CD1c-positive myeloid dendritic cell (primary cell): ENCODE measurements around the gene PLXDC1.

Experiments used
- DNase-seq: peaks from one replicate; pipeline ENCODE4 v3.0.0-alpha.2; 2016; ENCODE audit errors: extremely low spot score

Gene PLXDC1

DNA sequence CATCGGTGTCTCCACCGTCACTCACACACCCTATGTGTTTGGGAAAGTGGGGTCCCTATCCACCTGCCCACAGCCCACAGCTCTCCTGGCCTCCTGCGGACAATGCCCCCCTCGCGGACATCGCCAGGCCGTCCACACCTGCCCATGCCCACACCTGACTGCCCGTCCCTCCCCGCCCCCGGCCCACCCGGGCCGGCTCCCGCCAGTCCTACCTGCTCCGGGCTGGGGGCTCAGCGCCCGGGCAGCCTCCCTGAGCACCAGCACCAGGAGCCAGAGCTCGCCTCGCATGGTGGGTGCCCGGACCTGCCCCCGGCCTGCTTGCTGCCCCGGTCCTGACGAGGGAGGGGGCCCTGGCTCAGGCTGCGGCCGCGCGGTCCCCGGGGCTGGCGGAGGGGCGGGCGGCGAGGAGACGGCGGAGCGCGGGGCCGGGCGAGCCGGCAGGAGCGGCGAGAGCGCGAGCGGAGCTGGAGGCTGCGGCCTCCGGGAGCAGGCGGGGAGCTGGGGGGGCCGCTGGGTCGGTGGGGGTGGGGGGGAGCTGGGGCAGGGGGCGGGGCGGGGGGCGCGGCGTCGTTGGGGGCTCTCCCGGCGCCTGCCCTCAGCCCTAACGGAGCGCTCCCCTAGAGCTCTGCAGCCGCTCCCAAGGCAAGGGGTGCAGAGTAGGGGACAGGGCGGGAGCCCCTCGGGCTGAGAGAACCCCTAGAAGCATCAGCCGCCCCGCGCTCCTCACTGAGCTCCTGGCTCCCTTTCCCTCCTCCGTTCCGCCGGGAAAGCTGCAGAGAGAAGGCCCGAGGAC is at the start of gene PLXDC1:
Gene PLXDC1 (minus strand): TSS at position 488 of the 793 bp plus-strand sequence. CDS start 200 bp downstream, at position 288.
- no peak for DNase-seq

DNA sequence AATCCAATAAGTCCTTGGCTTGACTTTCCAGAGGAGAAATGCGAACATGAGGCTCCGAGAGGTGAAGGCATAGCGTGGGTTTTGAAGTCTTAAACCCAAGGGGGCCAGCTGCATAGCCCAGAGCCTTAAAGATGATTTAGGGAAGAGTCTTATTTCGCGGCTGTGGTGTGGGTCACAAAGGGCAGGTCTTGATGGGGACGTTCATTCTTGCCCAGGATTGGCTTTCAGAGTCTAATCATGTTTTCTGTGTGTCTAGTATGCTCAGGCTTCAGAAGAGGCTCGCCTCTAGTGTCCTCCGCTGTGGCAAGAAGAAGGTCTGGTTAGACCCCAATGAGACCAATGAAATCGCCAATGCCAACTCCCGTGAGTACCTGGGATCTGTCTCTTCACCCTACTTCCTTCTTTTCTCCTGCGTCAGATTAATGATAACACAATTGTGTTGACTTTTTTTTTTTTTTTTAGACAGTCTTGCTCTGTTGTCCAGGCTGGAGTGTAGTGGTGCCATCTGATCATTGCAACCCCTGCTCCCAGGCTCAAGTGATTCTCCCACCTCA is 49.6 kb upstream of the PLXDC1 start:
- no peak for DNase-seq

DNA sequence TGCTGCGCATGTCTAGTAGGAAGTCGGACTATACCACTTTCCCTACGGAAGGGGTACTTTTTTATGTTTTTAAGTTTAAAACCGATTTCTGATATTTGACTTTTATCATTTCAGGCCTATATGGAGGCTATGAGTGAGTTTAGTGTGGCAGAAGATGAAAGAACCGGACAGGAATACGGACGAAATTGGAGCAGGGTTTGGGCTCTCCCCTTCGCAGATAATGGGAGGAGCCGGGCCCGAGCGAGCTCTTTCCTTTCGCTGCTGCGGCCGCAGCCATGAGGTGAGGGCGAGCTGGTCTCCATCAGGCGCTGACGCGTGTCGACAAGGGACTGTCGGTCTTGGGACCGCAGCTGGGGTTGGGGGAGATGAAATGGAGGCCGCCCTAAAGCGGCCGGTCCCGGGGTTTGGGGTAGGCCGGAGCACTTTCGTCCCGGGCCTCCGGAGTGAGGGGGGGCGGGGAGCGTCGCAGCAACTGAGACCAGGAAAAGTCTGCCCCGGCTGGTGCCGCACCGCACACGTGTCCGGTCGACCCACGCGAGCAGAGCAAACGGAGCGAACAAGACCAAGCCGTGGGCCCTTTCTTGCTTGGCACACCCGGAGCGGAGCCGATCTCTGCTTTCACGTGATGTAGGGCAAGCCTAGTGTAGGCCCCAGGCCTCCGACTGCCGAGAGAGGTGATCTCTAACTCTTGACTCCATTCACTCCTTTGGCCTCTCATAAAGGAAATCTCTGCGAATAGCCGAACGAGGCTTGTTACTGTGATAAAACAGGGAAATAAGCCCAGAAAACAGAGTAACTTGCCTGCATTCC is 48.8 kb upstream of the PLXDC1 start, which contains the start of gene RPL19:
Gene RPL19 (plus strand): TSS at position 214 of the 810 bp plus-strand sequence. CDS start 62 bp downstream, at position 276.
- DNase-seq, result peak; percentile 37

DNA sequence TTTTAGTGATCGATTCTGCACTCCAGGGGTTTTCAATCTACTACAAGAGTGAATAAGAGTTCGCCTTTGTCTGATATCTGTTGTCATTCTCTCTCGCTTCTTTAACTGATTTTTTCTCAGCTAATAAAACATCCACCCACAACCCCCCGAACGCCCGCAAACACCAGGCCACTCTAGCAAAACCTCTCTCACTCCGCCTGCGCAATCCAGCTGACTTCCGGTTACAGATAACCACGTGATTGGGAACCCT is 48.3 kb upstream of the PLXDC1 start:
- peak; percentile 97 for DNase-seq

DNA sequence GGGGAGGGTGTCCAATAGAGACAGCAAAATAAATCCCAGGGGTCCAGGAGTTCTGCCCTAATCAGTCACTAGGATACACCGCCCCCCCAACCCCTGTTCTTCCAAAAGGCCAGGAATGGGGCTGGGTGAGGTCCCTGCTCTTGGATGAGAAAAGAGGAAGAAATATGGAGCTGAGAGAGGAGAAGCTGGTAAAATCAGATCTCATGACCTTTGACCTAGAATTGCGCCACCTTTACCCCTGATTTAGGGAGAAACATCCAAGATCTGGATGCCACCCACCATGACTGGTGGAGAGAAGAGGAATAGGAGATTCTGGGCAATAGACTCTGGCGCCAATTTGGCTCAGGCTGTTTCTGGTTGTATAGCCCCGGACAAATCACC is 46.7 kb upstream of the PLXDC1 start:
- peak; percentile 79 for DNase-seq

DNA sequence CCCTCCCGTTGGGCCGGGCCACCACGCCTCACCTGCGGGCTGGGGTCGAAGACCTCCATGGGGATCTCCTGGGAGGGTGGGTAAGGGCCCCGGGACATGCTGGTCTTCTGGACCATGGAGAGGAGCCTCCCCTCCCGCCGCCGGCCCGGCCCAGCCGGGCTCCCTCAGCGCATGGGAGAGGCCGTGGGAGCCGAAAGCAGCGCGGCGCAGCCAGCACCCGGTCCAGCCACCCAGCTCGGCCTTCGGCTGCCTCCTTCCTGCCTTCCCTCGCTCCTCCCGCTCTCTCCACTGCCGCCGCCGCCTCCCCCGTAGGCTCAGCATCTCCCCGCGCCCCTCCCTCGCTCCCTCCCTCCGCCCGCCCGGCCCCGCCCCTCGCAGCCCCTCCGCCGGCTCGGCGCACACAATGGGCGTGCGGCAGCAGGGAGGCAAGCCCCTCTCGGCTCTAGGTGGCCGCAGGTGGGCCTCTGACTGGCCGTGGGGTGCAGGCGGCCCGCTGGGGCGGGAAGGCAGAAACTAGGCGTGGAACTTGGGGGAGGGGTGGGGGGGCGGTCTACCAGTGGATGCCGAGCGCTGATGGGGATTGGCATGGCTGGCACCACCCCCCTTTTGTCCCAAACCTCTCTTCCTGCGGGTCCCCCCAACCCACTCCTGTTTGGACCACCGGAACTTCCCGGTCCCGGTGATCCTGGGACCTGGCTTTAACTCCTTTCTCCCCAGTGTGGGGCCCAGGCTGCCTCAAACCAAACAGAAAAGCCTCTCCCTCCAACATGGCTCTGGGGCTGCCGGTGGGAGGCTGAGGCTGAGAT is 46.1 kb upstream of the PLXDC1 start, which contains the start of gene CACNB1:
Gene CACNB1 (minus strand): TSS at position 290 of the 806 bp plus-strand sequence. CDS start 174 bp downstream, at position 116.
- peak; percentile 21 for DNase-seq

DNA sequence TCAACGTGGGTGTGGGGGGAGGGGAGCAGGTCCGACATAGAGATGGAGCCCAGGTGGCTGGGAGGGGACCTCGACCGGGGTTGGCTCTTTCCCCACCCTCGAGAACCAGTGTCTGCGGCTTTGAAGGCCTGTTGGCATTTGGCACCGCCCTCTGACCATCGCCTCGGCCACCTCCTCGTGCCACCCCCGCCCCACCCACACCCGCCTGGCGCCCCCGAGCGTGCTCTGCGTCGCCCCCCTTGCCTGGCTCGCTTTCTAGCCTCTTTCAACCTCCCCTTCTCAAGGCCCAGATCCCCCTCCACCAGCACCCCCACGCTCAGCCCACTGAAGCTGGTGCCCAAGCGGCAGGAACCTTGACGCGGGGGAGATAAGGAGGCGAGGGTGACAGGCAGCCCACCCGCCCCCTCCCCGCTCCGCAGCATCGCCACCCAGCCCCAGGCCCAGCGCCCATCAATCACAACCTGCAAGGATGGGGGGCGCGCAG is 45.4 kb upstream of the PLXDC1 start:
- no peak for DNase-seq

- no peak for DNase-seq
Measured at GRCh38 chr17:39196241-39196807, 44.9 kb upstream of the PLXDC1 start.

GRCh38 chr17:39195568-39196160 is 44.2 kb upstream of the PLXDC1 start:
- no peak for DNase-seq

- DNase-seq, result no peak
Measured at GRCh38 chr17:39194985-39195524, 43.6 kb upstream of the PLXDC1 start.

DNA sequence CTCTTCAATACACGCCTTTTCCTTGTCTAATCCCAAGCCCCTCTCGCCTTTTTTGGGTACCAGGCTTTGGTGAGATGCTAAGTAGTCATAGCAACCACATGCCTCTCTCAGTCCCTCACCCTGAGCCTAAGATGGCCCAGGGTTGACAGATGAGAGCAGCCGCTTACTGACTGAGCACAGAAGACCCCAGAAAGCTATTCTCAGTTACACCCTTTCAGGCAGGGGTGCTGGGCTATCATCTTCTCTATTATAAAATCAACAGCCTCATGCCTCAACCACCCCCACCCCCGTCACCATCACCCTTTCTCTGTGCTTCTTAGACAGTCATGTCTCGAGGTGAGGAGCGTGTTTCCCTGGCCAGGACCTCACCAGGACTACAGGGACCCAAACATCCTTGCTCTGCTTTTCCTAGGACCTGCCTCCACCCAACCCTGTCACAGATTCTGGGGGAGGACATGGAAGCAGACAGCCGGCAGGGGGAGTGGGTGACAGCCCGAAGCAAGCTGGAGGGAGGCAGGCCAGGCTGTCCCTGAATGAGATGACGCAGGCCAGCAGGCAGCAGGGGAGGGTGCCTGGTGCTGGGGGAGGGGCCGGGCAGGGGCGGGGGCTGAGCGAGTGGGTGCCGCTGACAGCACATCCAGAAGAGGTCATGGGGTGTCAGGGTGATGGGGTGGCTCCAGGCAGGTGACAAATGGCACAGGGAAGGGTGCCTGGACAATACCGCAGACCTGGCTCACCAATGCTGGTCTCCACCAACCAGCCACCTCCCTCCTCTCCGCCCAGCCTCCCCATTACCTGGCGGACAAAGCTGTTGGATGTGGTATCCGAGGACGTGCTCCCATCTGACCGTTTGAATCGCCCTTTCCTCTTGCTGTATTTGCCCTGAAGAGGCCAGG is 42.9 kb upstream of the PLXDC1 start:
- no peak for DNase-seq

- no peak for DNase-seq
Measured at GRCh38 chr17:39193346-39193745, 41.9 kb upstream of the PLXDC1 start.

DNA sequence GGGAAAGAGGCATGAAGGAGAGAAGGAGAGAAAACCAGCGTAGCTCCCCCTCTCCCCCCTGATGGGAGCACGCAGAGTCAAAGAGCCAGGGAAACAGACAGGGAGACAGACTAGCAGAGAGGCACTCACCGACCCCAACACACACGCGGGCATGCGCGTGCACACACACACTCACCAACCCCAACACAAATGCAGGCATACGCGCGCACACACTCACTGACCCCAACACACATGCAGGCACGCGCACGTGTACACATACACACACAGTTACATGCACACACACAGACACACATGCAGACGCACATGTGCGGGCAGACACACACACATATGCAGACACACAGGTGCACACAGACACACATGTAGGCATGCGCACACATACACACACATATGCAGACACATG is 41.5 kb upstream of the PLXDC1 start:
- DNase-seq, result no peak

DNA sequence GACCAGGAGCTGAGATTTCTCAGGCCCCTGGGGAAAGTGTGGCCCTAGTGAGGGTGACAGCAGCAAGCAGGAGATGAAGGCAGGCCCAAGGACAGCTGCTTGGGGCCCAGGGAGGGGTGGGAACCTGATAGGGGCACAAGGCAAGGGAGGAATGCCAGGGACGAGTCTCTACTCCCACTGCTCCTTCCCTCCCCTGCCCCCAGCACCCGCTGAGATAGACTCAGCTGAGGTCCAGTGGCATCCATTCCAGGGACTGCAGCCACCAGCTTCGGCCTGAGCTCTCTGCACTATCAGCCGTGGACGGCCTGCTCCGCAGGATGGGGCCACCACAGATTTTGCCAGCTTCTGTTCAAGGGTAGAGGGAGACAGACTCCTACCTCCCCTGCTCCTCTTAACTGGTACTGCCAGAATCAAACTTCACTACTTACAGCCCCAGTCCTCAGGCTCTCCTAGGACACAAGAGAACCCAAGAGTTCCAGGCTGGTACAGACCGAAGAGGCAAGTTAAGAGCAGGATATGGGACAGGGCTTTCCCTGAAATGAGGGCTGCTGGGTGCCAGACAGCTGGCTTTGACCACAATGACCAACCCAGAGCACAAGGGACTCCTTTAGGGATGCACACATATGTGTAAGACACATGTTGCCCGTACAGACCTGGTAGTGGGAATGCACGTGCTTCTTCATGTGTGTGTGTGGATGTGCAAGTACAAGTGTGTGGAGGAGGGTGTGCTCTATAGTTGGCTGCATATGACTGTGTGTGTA is 40.5 kb upstream of the PLXDC1 start:
- no peak for DNase-seq

DNA sequence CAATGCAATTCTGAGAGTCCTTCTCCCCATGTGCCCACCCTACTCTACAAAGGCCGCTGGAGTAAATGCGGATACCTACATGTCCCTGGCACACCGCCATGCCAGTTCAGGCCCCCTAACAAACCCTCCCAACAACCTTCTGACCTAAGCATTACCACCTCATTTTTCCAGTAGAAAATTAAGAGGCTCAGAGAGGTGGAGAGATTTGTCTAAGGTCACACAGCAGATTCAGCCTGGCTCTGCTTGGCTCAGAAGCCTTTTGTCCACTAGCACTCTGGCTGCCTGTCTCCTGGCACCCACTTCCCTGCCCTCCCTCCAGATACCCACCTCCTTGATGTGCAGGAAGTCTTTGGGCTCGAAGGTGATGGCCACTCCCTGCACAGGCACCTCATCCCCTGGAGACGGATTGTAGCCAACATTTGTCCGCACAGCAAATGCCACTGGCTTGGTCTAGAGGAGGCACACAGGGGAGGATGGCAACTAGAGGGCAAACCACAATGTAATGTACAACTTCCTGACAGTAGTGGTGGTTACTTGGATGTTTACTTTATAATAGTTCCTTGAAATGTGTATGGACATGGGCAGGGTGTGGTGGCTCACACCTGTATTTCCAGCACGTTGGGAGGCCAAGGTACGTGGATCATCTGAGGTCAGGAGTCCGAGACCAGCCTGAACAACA is 35.9 kb upstream of the PLXDC1 start:
- DNase-seq, result no peak

DNA sequence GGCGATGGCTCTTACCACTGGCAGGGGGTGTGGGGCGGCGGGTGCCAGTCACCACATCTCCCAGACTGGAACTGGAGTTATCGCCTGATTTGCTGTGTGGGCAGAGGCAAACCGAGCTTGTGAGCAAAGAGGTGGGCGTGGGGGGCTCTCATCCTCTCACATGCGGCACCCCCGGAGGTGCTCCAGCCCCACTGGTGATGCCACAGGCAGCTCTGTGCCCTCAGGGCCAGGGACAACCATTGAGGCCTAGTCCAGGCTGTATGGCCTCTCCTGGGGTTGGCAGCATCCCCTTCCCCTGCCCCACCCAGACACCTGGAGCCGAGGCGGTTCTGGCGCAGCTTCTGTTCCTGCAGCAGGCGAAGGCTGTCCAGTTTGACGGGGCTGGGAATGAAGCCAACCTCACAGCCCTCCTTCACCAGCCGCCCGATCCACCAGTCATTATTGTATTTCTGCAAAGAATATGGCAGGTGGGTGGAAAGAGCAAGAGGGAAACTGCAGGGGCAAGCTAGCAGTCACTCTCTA is 35.1 kb upstream of the PLXDC1 start:
- DNase-seq, result no peak

DNA sequence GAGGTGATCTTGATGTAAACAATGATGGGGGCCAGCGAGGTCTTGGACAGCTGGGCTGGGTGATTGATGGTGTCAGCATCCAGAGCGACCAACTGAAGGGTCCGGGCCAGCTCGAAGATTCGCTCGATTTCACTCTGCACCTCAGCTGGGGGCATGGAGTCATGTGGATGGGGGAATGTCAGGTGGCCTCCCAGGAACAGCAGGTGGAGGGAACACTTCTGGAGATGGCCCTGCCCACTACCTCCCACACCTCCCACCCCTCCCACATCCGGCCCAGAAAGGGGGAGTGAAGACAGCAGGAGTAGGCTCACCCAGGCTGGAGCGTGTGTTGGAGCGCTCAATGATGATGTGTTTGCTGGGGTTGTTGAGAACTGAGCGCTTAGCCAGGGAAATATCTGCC is 32.3 kb upstream of the PLXDC1 start:
- DNase-seq, result no peak

DNA sequence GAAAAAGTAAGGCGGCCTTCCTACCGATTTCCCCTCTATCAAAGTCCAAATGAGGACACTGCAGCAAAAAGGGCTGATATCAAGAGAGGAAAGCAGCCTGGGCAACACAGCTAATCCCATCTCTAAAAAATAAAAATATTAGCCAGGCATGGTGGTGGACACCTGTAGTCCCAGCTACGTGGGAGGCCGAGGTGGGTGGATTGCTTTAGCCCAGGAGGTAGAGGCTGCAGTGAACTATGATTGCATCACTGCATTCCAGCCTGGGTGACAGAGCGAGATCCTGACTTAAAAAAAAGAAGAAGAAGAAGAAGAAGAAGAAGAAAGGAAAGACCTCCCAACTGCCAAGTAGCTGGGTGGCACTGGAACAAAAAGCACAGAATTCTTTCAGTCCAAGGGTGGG is 31.6 kb upstream of the PLXDC1 start:
- no peak for DNase-seq
